Smooth muscle cell of the brain vasculature (primary cell): ENCODE results near the gene HMHB1.

ENCODE experiments used
- DNase-seq: peaks from one replicate; pipeline ENCODE4 v3.0.0-alpha.2; 2012; ENCODE audit warnings: low read depth, low spot score

HMHB1 gene

GRCh38 chr5:143865426-143866025 lies 53.6 kb downstream of the HMHB1 start:
- no peak for DNase-seq
